ENCODE results near the gene SCT.

Gene SCT

GRCh38 chr11:581752-582151 lies 45.2 kb downstream of the SCT start:
- DNase-seq: no peak

- no peak for DNase-seq
Measured at GRCh38 chr11:581342-581741, 45.6 kb downstream of the SCT start.

- no peak for DNase-seq
Measured at GRCh38 chr11:579830-580601, 47.0 kb downstream of the SCT start.

DNA sequence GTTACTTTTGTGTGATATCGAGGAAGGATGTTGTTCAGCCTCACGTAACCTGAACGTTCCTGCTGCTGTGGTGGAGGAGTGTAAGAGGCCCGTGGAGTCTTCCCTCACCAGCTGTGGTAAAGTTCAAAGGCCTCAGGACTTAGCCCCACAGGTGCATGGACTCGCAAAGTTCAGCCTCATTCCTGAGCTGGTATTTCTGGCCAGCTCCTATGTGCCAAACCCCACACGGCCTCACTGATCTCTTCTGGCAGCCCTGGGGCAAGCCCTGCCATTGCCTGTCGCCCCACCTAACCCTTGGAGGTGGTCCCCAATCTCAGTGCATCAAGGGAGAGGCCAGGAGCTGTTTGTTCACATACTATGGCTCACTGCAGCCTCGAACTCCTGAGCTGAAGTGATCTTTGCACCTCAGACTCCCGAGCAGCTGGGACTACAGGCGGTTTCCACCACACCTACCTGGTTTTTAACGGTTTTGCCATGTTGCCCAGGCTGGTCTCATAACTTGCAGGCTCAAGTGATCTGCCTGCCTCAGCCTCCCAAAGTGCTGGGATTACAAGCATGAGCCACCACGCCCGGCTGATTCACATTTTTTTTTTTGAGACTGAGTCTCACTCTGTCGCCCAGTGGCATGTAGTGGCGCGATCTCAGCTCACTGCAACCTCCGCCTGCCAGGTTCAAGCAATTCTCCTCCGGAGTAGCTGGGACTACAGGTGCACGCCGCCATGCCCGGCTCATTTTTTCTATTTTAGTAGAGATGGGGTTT lies 48.5 kb downstream of the SCT start:
- no peak for DNase-seq

- DNase-seq: no peak
Measured at GRCh38 chr11:577611-577894, 49.4 kb downstream of the SCT start.

GRCh38 chr11:576811-577610 lies 50.0 kb downstream of the SCT start:
- no peak for DNase-seq
